Stimulated activated CD8-positive, alpha-beta memory T cell treated with anti-CD3 and anti-CD28 coated beads, Interleukin-15, amount 100 ng/mL, for 4 hours (primary cell): ENCODE data around the gene ZNF428.

Experiments
- DNase-seq, 2 donors: peaks; one replicate each; pipeline ENCODE4 v3.0.0-alpha.2; 2020; ENCODE audit warnings: low read depth in 2 of 2

The ZNF428 gene

GRCh38 chr19:43562226-43562697 lies 57.2 kb downstream of the ZNF428 start:
- no peak for DNase-seq

- DNase-seq = no peak
These were observed 58.1 kb downstream of the ZNF428 start for GRCh38 chr19:43561139-43561970.

- no peak for DNase-seq
These were observed 58.7 kb downstream of the ZNF428 start for GRCh38 chr19:43560687-43561086.
